Fibroblast of the aortic adventitia (primary cell): ENCODE measurements around the gene TANK. TPM values are rescaled to one million over a fixed set of nuclear protein-coding genes. Genes with fewer than 3 reads are reported as not detected.

Experiments used
- DNase-seq: peaks from one replicate; pipeline ENCODE4 v3.0.0-alpha.2; 2010; ENCODE audit warnings: low read depth
- H3K4me3 ChIP-seq: 2 replicates; pipeline ENCODE4 v1.5.1; 2011; ENCODE audit warnings: low read depth, mild to moderate bottlenecking, control low read depth, low read length, moderate library complexity
- total RNA-seq: library from RNA; depleted of rRNA; stranded (reverse); fragments of >200 nt; gene quantifications from 2 replicates; pipeline ENCODE4 v1.2.3, GENCODE V29; 2012; ENCODE audit warnings: low replicate concordance
- TF ChIP-seq, protein P1 (sequence below): IDR thresholded peaks from 2 replicates; pipeline ENCODE4 v1.5.1; 2011; ENCODE audit warnings: mild to moderate bottlenecking, low read length, control low read depth, inconsistent platforms; ENCODE audit not compliant: insufficient read depth

The TANK gene
- total RNA-seq, 1 donor = 57.8 TPM

DNA sequence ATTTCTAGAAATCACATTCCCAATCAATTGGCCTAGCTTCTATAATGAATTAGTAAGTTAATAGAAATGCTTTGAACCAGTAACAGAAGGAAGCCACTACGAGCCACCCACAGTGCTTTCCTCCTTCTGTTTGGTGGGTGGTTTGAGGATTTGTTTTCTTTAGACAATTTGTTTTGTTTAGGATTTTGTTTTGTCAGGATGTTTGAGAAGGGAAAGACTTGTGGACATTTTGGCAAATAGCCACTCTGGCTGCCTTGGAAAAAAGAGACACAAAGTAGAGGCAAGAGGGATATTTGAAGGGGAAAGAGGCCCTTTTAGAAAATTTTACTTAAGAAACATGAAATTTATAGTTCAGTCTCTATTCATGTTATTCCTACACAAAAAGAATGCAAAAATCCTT lies 47.7 kb downstream of the TANK start:
- TF ChIP-seq, protein P1, sequence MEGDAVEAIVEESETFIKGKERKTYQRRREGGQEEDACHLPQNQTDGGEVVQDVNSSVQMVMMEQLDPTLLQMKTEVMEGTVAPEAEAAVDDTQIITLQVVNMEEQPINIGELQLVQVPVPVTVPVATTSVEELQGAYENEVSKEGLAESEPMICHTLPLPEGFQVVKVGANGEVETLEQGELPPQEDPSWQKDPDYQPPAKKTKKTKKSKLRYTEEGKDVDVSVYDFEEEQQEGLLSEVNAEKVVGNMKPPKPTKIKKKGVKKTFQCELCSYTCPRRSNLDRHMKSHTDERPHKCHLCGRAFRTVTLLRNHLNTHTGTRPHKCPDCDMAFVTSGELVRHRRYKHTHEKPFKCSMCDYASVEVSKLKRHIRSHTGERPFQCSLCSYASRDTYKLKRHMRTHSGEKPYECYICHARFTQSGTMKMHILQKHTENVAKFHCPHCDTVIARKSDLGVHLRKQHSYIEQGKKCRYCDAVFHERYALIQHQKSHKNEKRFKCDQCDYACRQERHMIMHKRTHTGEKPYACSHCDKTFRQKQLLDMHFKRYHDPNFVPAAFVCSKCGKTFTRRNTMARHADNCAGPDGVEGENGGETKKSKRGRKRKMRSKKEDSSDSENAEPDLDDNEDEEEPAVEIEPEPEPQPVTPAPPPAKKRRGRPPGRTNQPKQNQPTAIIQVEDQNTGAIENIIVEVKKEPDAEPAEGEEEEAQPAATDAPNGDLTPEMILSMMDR = no peak
- no peak overlapping the region for H3K4me3 ChIP-seq
- no peak for DNase-seq

DNA sequence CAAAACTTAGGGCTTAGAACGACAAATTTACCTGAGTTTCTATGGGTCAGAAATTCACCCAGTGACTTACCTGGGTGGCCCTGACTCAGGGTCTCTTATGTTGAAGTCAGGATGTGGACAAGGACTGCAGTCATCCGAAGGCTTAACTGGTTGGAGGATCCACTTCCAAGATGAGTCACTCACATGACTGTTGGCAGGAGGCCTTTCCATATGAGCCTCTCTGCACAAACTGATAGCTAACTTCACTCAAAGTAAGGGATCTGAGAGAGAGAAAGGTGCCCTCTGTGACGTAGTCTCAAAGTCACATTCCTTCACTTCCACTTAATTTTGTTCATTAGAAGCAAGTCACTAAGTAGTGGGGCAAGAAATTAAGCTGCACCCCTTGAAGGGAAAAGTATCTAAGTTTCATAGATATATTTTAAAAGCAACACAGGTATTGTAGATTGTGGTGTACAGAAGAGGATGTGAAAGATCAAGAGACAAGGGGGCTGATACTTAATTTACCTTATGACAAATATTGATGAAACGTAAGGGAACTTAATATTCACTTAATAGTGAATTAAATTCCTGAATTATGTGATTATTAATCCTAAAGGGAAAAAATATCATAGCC lies 48.4 kb downstream of the TANK start:
- no peak overlapping the region for H3K4me3 ChIP-seq
- TF ChIP-seq, protein P1 = no peak
- DNase-seq = peak; percentile 64

DNA sequence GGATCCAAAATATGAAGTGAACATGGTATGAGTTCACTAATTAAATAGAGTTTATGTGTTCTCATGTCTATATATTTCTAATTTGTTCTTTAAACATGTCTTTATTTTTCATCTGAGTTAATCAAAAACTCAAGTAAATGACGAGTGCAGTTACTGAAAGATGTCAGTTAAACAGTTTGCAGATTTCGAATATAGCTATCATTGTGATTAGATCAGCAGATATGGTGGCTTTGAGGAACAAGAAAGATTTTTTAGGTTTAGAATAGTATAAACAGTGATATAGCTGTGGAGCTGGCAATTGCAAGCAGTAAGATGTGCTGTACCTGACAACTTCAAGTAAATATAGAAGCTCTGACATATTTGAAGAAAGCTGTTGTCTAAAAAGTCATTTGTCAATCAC lies 49.7 kb downstream of the TANK start:
- no peak for DNase-seq
- TF ChIP-seq, protein P1 = no peak
- H3K4me3 ChIP-seq = no peak overlapping the region

DNA sequence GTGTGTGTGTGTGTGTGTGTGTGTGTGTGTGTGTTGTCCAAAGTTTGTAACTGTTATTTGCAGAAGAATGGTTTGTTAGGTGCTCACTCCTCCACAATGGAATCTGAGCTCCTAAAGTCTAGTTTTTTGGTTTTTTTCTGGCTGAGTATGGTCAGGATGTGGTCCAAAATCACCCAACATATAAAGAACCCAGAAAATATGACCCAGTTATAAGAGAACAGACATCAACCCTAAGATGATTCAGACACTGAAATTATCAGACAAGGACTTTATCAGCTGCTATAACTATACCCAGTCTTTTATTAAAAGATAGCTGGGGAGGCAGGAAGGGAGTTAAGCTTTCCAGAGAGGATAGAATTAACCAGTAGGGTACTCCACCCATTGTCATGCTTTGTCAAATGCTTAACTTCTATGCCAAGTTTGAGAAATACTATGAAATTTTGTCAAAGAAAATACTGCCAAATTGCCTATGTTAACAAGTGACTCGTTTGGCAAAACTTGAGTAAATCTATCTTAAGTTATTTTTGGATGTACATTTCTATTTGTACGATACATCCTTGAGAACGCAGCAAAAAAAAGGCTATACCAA lies 57.5 kb downstream of the TANK start:
- peak; percentile 81 for DNase-seq
- TF ChIP-seq, protein P1 = no peak
- no peak overlapping the region for H3K4me3 ChIP-seq

DNA sequence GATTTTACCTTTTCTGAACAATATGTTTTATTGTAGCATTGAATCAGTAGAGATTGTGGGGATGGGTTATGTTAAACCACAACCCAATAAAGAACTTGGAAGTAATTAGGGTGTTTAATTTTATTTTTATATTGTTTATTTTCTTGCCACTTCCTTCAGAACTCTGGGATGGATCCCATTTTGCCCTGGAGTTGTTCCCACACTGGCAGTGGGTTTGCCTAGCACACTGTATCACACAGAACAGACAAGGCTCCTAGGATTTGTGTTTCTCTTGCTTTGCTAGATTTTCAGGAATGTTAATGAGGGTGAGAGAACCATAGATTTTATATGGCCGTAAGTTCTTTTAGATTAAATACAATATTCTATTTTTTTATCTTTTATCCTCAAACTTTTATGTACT lies 59.0 kb downstream of the TANK start:
- TF ChIP-seq, protein P1 = no peak
- DNase-seq = no peak

DNA sequence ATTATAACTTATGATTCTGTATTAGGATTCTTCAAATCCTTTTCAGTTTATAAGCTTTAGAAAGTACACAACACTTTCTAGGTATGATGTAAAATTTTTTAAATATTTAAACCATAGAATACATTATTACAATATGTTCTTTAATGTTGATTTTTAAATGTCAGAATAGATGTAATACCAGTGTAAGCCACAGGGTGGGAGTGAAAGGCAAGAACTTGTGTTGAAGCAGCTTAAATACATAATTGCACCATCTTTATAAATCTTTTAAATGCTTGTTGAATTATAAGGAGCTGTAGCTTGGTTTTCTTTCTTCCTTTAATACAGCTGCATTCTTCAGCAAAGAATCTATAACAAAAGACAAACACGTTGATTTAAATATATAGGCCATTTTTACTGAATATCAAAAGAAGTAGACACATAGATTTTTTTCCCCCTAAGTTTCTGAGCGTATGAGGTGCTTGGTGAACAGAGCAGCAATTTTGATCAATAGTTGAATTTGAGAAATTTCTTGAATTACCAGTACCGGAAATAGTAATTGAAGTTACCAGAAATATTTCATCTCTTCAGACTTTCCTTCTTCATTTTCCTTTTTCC lies 63.0 kb downstream of the TANK start:
- H3K4me3 ChIP-seq = no peak overlapping the region
- TF ChIP-seq, protein P1 = peak; percentile 66
- peak; percentile 73 for DNase-seq

More for the DNA sequence above, 59.0 kb downstream of the TANK start:
- no peak overlapping the region for H3K4me3 ChIP-seq
